Endothelial cell of umbilical vein (primary cell): Measurements from ENCODE around the gene PKP4. TPM values are rescaled to one million over a fixed set of nuclear protein-coding genes. Genes with fewer than 3 reads are reported as not detected.

ENCODE experiments used
- BruUV-seq: library from RNA; stranded (reverse); fragments of 400-500 nt; replicated peaks from 2 replicates; lab custom pipeline; 2021; lab: Mats Ljungman, UMichigan
- CTCF ChIA-PET: fragments of 300-600, 350-600 bp; sonication (Branson Sonifier 250); formaldehyde crosslinking; loops from one replicate; lab custom pipeline; 2021; ENCODE audit warnings: antibody characterized with exemption, inconsistent platforms; lab: Charles Lee
- POLR2A ChIA-PET: fragments of 300-600, 350-600 bp; sonication (Branson Sonifier 250); formaldehyde crosslinking; loops from one replicate; lab custom pipeline; 2021; ENCODE audit warnings: antibody characterized with exemption, inconsistent platforms; lab: Charles Lee
- DNase-seq: peaks from one replicate; pipeline ENCODE4 v3.0.0-alpha.2; 2011; ENCODE audit warnings: low read depth, low spot score
- FAIRE-seq: peaks from 2 replicates; lab custom pipeline; 2011; peaks lifted over from hg19 to GRCh38; lab: Jason Lieb, UNC
- H2AFZ ChIP-seq: 2 replicates; pipeline ENCODE4 v1.6.0; 2012; ENCODE audit warnings: low read depth, low read length, control low read depth, inconsistent platforms
- H3K27ac ChIP-seq: 2 replicates; pipeline ENCODE4 v1.5.1; 2011; ENCODE audit warnings: low read depth, mild to moderate bottlenecking, control low read depth, low read length, moderate library complexity; ENCODE audit not compliant: insufficient read depth
- H3K27me3 ChIP-seq, 2 experiments: 2 replicates each; pipeline versions ENCODE4 v1.6.0 to v1.6.1; 2011; ENCODE audit warnings: low read length in 2 of 2, mixed read lengths in 1 of 2; ENCODE audit not compliant: control insufficient read depth in 2 of 2, insufficient read depth in 2 of 2
- H3K36me3 ChIP-seq, 2 experiments: 2 replicates in 1 of 2; 3 replicates in 1 of 2; pipeline ENCODE4 v1.5.1; 2011; ENCODE audit warnings: low read length in 2 of 2, mild to moderate bottlenecking in 1 of 2, moderate library complexity in 1 of 2; ENCODE audit not compliant: control insufficient read depth in 2 of 2, insufficient read depth in 2 of 2; ENCODE audit errors: extremely low read depth in 1 of 2
- H3K4me1 ChIP-seq: 3 replicates; pipeline ENCODE4 v1.5.1; 2011; ENCODE audit warnings: mild to moderate bottlenecking, low read length; ENCODE audit not compliant: control insufficient read depth, insufficient read depth; ENCODE audit errors: extremely low read depth
- H3K4me2 ChIP-seq: 2 replicates; pipeline ENCODE4 v1.6.1; 2011; ENCODE audit warnings: low read length, control low read depth, mixed read lengths; ENCODE audit not compliant: insufficient read depth
- H3K4me3 ChIP-seq, 3 experiments: fragments of 200-600 bp in 1 of 3; sonication (generic), shearing (Covaris generic) in 1 of 3; replicated peaks in 1 of 3; 2 replicates each; pipeline ENCODE4 v1.5.1; 2011 to 2016; ENCODE audit warnings: control low read depth in 3 of 3, low read length in 3 of 3, mild to moderate bottlenecking in 2 of 3, inconsistent platforms in 1 of 3, low read depth in 1 of 3, moderate library complexity in 1 of 3; ENCODE audit not compliant: insufficient read depth in 1 of 3
- H3K79me2 ChIP-seq: 2 replicates; pipeline ENCODE4 v1.6.0; 2012; ENCODE audit warnings: low read length, inconsistent platforms; ENCODE audit not compliant: control insufficient read depth, insufficient read depth
- H3K9ac ChIP-seq: replicated peaks from 2 replicates; pipeline ENCODE3; 2011; ENCODE audit warnings: low read length, control low read depth; ENCODE audit not compliant: insufficient read depth; ENCODE audit errors: extremely low read depth
- H3K9me1 ChIP-seq: replicated peaks from 3 replicates; pipeline ENCODE4 v1.6.0; 2011; ENCODE audit warnings: mild to moderate bottlenecking, low read length; ENCODE audit not compliant: control insufficient read depth, insufficient read depth; ENCODE audit errors: extremely low read depth
- H3K9me3 ChIP-seq: replicated peaks from 2 replicates; pipeline ENCODE4 v1.5.1; 2012; ENCODE audit warnings: low read length, inconsistent platforms; ENCODE audit not compliant: control insufficient read depth, insufficient read depth
- H4K20me1 ChIP-seq: replicated peaks from 2 replicates; pipeline ENCODE3; 2011; ENCODE audit warnings: mild to moderate bottlenecking, low read length; ENCODE audit not compliant: control insufficient read depth, insufficient read depth; ENCODE audit errors: extremely low read depth
- CTCF ChIP-seq, 2 donors: IDR thresholded peaks; 1 replicate in 1 of 2; 2 replicates in 1 of 2; pipeline ENCODE4 v1.5.1; 2011; ENCODE audit warnings: low read length in 2 of 2, mild to moderate bottlenecking in 2 of 2, moderate library complexity in 2 of 2, control low read depth in 1 of 2, inconsistent platforms in 1 of 2, low read depth in 1 of 2; ENCODE audit not compliant: insufficient read depth in 1 of 2; ENCODE audit errors: extremely low read depth in 1 of 2
- EZH2 ChIP-seq: IDR thresholded peaks from 2 replicates; pipeline ENCODE4 v1.6.1; 2012; ENCODE audit warnings: borderline replicate concordance, low read depth, mild to moderate bottlenecking, moderate library complexity, low read length, inconsistent platforms; ENCODE audit not compliant: severe bottlenecking
- FOS ChIP-seq: IDR thresholded peaks from 2 replicates; pipeline ENCODE4 v1.6.1; 2011; ENCODE audit warnings: mild to moderate bottlenecking, low read length, moderate library complexity, borderline replicate concordance; ENCODE audit not compliant: insufficient read depth
- GATA2 ChIP-seq: IDR thresholded peaks from 2 replicates; pipeline ENCODE4 v1.7.0; 2011; ENCODE audit warnings: low read depth, mild to moderate bottlenecking, moderate library complexity, mixed read lengths, low read length; ENCODE audit not compliant: insufficient read length, insufficient read depth
- JUN ChIP-seq: IDR thresholded peaks from 2 replicates; pipeline ENCODE4 v1.6.1; 2011; ENCODE audit warnings: borderline replicate concordance, low read depth; ENCODE audit not compliant: insufficient read length, insufficient read depth
- MAX ChIP-seq: IDR thresholded peaks from 2 replicates; pipeline ENCODE4 v1.6.1; 2011; ENCODE audit not compliant: insufficient read depth, insufficient read length
- POLR2A ChIP-seq: IDR thresholded peaks from 2 replicates; pipeline ENCODE4 v1.6.1; 2012; ENCODE audit warnings: low read depth, mild to moderate bottlenecking, control low read depth, low read length
- POLR2AphosphoS5 ChIP-seq: IDR thresholded peaks from 2 replicates; pipeline ENCODE4 v1.6.1; 2012; ENCODE audit warnings: low read depth, mild to moderate bottlenecking, control low read depth, low read length, moderate library complexity; ENCODE audit not compliant: insufficient read depth
- dilution Hi-C: fragments of 300-500 bp; cut with MboI; formaldehyde crosslinking; loops from one replicate; pipeline ENCODE4 v1.15.0; 2019; ENCODE audit warnings: low sequenced_read_pairs; ENCODE audit not compliant: extremely low pct_ligation_motif_present
- intact Hi-C: fragments of 100-400 bp; cut with micrococcal nuclease; formaldehyde crosslinking; loops from one replicate; pipeline ENCODE4 v1.10.0; 2022
- polyA plus RNA-seq, 4 experiments: library from polyadenylated mRNA; depleted of rRNA in 3 of 4; stranded (reverse) in 3 of 4; unstranded in 1 of 4; fragments of >200 nt; gene quantifications; 2 replicates each; pipeline versions ENCODE4 v1.2.1 to v1.2.3, GENCODE V29; 2011 to 2012; ENCODE audit warnings: missing spikeins in 1 of 4
- total RNA-seq: library from RNA; stranded (reverse); gene quantifications from 2 replicates; pipeline ENCODE4 v1.2.3, GENCODE V29; 2021

The PKP4 gene
- total and polyA plus RNA-seq, 2 donors (not counting 3 experiments of a cell fraction or from before 2014, with no cell fraction given): 35.4 to 68.5 TPM

- ChIA-PET CTCF (interaction anchor here (1.0 to 1.5 kb wide), 3 partner anchors 11 to 257 kb away, joined by 3 read pairs; no protein-coding TSS in a partner anchor), POLR2A (no interaction called here)
- no peaks in the 10 kb centered on the region for H3K27me3 ChIP-seq
- BruUV-seq: no TSS peak
- TF ChIP-seq MAX (no peak), CTCF (IDR thresholded peaks at IDR 0.05; ENCODE audit: extremely low read depth in 1 of 2, insufficient read depth in 1 of 2, low read depth in 1 of 2, low read length in 2 of 2) (no peak), POLR2A (no peak), FOS (no peak), POLR2AphosphoS5 (no peak), JUN (no peak)
- no peaks in the 10 kb centered on the region for H3K36me3 ChIP-seq
- H3K4me2 ChIP-seq: no peak overlapping the region
- FAIRE-seq (no peak), DNase-seq (no peak)
- intact Hi-C loops (no loop called here), dilution Hi-C loops (no loop called here)
- no peaks in the 10 kb centered on the region for H3K9me1 ChIP-seq
- H3K9ac ChIP-seq: no peak overlapping the region
- peaks cover 25% of the 10 kb centered on the region for H3K79me2 ChIP-seq
- no peak overlapping the region for H2AFZ ChIP-seq
- H4K20me1 ChIP-seq: no peaks in the 10 kb centered on the region
- H3K9me3 ChIP-seq: no peaks in the 10 kb centered on the region
- H3K27ac ChIP-seq: no peak overlapping the region
- H3K4me3 ChIP-seq: no peak overlapping the region
- H3K4me1 ChIP-seq: peaks cover 2% of the 10 kb centered on the region
These were observed 40.2 kb downstream of the PKP4 start for GRCh38 chr2:158496986-158497385.

GRCh38 chr2:158497486-158497885 lies 40.7 kb downstream of the PKP4 start:
- no peak overlapping the region for H3K4me3 ChIP-seq
- FAIRE-seq (no peak), DNase-seq (peak; percentile 12)
- H3K36me3 ChIP-seq: no peaks in the 10 kb centered on the region
- H3K4me2 ChIP-seq: no peak overlapping the region
- no peaks in the 10 kb centered on the region for H4K20me1 ChIP-seq
- TF ChIP-seq EZH2 (no peak), JUN (peak; percentile 7), GATA2 (no peak), POLR2A (no peak), FOS (peak; percentile 42), MAX (no peak), CTCF (IDR thresholded peaks at IDR 0.05; ENCODE audit: extremely low read depth in 1 of 2, insufficient read depth in 1 of 2, low read depth in 1 of 2, low read length in 2 of 2) (no peak)
- H2AFZ ChIP-seq: no peak overlapping the region
- dilution Hi-C loops: no loop called here
- no peak overlapping the region for H3K9ac ChIP-seq
- no peaks in the 10 kb centered on the region for H3K27me3 ChIP-seq
- intact Hi-C loops: no loop called here
- BruUV-seq: no TSS peak
- peaks cover 25% of the 10 kb centered on the region for H3K79me2 ChIP-seq
- peaks cover 2% of the 10 kb centered on the region for H3K4me1 ChIP-seq
- H3K9me1 ChIP-seq: no peaks in the 10 kb centered on the region
- H3K9me3 ChIP-seq: no peaks in the 10 kb centered on the region
- ChIA-PET POLR2A (no interaction called here), CTCF (interaction anchor here (1.0 to 1.6 kb wide), 4 partner anchors 10 to 257 kb away, joined by 3 to 5 read pairs (median 3); no protein-coding TSS in a partner anchor)
- H3K27ac ChIP-seq: no peak overlapping the region
